Fibroblast of the conjunctiva (primary cell): ENCODE results near the gene KRT28.
"Not testable (repeated sequence)": the region's sequence is repeated elsewhere in the genome, so short reads cannot be mapped to it uniquely, and the experiment has no call there.

ENCODE experiments used
- DNase-seq: peaks from one replicate; pipeline ENCODE4 v3.0.0-alpha.2; 2010; ENCODE audit warnings: low read depth

Gene KRT28

GRCh38 chr17:40779181-40779909, 20.4 kb downstream of the KRT28 start:
- no peak for DNase-seq

GRCh38 chr17:40778461-40778860, 21.3 kb downstream of the KRT28 start:
- DNase-seq: no peak

- DNase-seq: no peak
These were observed 21.8 kb downstream of the KRT28 start for GRCh38 chr17:40777971-40778370.

GRCh38 chr17:40777459-40777858, 22.3 kb downstream of the KRT28 start:
- no peak for DNase-seq

GRCh38 chr17:40775945-40776344, 23.8 kb downstream of the KRT28 start:
- DNase-seq: no peak

GRCh38 chr17:40772101-40772500, 27.7 kb downstream of the KRT28 start, which contains the start of gene KRT26:
TSS of gene KRT26 (minus strand) at chr17:40772201. CDS start at chr17:40772113, 88 bp downstream.
- no peak for DNase-seq

- DNase-seq: no peak
These were observed 34.1 kb downstream of the KRT28 start for GRCh38 chr17:40765657-40766056.

- DNase-seq: no peak
These were observed 36.0 kb downstream of the KRT28 start for GRCh38 chr17:40763752-40764151.

GRCh38 chr17:40760105-40761016, 39.4 kb downstream of the KRT28 start:
- DNase-seq: no peak

- no peak for DNase-seq
These were observed 44.5 kb downstream of the KRT28 start, which contains the start of gene KRT25 for GRCh38 chr17:40755231-40755630. TSS of gene KRT25 (minus strand) at chr17:40755331. CDS start at chr17:40755271, 60 bp downstream.

- DNase-seq: no peak
These were observed 46.0 kb downstream of the KRT28 start for GRCh38 chr17:40753804-40754203.

GRCh38 chr17:40751065-40751464, 48.7 kb downstream of the KRT28 start:
- no peak for DNase-seq

GRCh38 chr17:40750391-40750790, 49.4 kb downstream of the KRT28 start:
- no peak for DNase-seq

- DNase-seq: not testable (repeated sequence)
These were observed 51.1 kb downstream of the KRT28 start for GRCh38 chr17:40748666-40749065.
